Lower lobe of right lung (tissue), 2 donors: ENCODE measurements around the gene GMPR2. TPM values are rescaled to one million over a fixed set of nuclear protein-coding genes. Genes with fewer than 3 reads are reported as not detected.

Source experiments
- ATAC-seq, 2 donors: fragments of 200-7000 bp; cut with Tn5 transposase; one replicate each; pipeline ENCODE4 v1.9.1; 2020 to 2022; ENCODE audit warnings: mild to moderate bottlenecking in 2 of 2, moderate library complexity in 2 of 2
- DNase-seq: peaks from one replicate; pipeline ENCODE4 v3.0.0-alpha.2; 2020
- H3K27ac ChIP-seq: fragments of 200-600 bp; one replicate; pipeline ENCODE4 v1.8.0; 2022
- H3K27me3 ChIP-seq: fragments of 200-600 bp; one replicate; pipeline ENCODE4 v1.8.0; 2022; ENCODE audit warnings: low read depth
- H3K36me3 ChIP-seq: fragments of 200-600 bp; one replicate; pipeline ENCODE4 v1.8.0; 2022; ENCODE audit warnings: mild to moderate bottlenecking
- H3K4me1 ChIP-seq: fragments of 200-600 bp; one replicate; pipeline ENCODE4 v1.8.0; 2022
- H3K4me3 ChIP-seq: fragments of 200-600 bp; one replicate; pipeline ENCODE4 v1.8.0; 2022; ENCODE audit warnings: mild to moderate bottlenecking
- H3K9me3 ChIP-seq: fragments of 200-600 bp; one replicate; pipeline ENCODE4 v1.8.0; 2022
- intact Hi-C: fragments of 100-400 bp; cut with DNase I; formaldehyde crosslinking; loops from one replicate; pipeline ENCODE4 v1.11.0; 2022
- total RNA-seq: library from RNA; stranded (reverse); fragmentation: NEBNext Ultra II Directional; extraction: Animal tissue kit (Norgen Biotek cat#: 25700); gene quantifications from one replicate; pipeline ENCODE4 v1.2.1, GENCODE V29; 2021
- TF ChIP-seq, protein P1 (sequence below): fragments of 200-600 bp; IDR thresholded peaks from one replicate; pipeline ENCODE4 v1.8.0; 2022; ENCODE audit warnings: antibody characterized with exemption, mild to moderate bottlenecking
- donor health status: DM: no; HTN: yes; CAD: no; lungs with severe emphysema.

The GMPR2 gene
- total RNA-seq, 1 donor from 2014 or later, result 72.3 TPM

DNA sequence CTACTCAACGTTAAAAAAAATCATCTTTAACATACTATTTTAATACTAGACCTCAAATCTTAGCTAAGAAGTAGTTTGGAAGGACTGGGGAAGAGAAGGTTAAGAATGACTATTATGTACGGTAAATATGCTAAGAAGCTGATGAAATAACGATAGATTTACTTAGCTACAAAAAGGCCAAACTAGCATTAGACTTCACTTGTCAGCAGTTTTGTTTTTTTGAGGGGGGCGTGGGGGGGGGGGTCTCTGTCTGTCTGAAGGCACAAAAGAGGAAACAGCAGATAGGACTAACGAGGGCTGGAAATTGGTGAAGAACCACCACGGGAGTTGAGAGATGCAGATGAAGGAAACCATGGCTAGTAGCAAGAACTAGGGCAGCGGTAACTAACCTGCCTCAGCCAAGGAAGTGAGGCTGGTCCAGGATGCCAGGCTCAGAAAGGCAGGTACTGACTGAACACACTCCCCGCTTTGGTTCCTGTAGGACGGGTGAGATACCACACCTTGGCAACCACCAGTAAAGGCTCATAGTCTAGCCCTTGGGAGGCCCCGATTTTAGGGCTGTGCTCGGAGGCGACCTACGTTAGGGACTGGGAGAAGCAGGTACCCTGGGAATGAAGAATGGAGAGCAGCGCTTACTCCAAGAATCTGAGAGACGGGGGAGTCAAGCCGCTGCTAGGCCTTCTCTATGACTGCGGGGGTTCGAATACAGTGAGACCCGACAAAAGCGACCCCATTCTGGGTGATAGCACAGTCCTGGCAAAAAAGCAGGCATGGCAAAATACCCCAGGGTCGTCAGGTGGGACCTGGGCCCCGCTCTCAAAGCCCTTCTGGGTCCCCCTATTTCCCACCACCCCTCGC, 1.2 kb upstream of the GMPR2 start:
- intact Hi-C loops, result no loop called here
- peak overlapping the region; percentile 83 for H3K4me3 ChIP-seq
- no peaks in the 10 kb centered on the region for H3K9me3 ChIP-seq
- H3K4me1 ChIP-seq, result peaks cover 29% of the 10 kb centered on the region
- DNase-seq, result no peak
- H3K36me3 ChIP-seq, result peaks cover 39% of the 10 kb centered on the region
- TF ChIP-seq, protein P1, sequence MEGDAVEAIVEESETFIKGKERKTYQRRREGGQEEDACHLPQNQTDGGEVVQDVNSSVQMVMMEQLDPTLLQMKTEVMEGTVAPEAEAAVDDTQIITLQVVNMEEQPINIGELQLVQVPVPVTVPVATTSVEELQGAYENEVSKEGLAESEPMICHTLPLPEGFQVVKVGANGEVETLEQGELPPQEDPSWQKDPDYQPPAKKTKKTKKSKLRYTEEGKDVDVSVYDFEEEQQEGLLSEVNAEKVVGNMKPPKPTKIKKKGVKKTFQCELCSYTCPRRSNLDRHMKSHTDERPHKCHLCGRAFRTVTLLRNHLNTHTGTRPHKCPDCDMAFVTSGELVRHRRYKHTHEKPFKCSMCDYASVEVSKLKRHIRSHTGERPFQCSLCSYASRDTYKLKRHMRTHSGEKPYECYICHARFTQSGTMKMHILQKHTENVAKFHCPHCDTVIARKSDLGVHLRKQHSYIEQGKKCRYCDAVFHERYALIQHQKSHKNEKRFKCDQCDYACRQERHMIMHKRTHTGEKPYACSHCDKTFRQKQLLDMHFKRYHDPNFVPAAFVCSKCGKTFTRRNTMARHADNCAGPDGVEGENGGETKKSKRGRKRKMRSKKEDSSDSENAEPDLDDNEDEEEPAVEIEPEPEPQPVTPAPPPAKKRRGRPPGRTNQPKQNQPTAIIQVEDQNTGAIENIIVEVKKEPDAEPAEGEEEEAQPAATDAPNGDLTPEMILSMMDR, result no peak
- no peaks in the 10 kb centered on the region for H3K27me3 ChIP-seq
- H3K27ac ChIP-seq, result peak overlapping the region; percentile 91
- peak; percentile 1 to 5 for ATAC-seq

DNA sequence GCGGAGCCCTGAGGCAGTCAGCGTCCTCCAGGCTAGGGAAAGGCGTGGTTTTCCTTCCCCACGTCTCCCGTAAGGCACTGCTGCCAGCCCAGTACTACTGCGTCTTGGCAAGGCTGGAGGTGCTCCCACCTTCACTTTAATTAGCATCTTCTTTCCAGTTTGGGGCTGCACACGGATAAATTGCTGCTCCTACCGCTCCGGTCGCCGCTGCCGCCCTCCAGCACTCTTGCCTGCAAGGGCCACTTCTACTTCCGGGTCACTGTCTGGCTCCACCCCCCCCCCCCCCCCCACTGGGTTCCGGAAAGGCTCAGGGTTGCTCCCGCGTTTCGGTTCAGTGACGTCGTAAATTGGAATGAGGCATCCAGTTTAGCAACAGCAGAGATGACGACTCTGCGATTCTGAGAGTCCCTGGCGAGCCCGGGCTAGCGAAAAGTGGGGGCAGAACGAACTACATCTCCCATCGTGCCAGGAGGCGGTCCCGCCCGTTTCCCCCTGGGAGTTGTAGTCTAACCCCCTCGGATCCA, 546 bp upstream of the GMPR2 start, which contains the start of gene NEDD8:
NEDD8 (minus strand) TSS at position 247 of the 524 bp plus-strand sequence; CDS start at position 147, 100 bp downstream.
- TF ChIP-seq, protein P1, result no peak
- H3K4me3 ChIP-seq, result peak within 1 kb of the TSS; percentile 83
- H3K9me3 ChIP-seq, result no peaks in the 10 kb centered on the region
- DNase-seq (peak; percentile 93), ATAC-seq (peak; percentile 92 to 94)
- no peaks in the 10 kb centered on the region for H3K27me3 ChIP-seq
- H3K36me3 ChIP-seq, result peaks cover 43% of the 10 kb centered on the region
- peaks cover 29% of the 10 kb centered on the region for H3K4me1 ChIP-seq
- H3K27ac ChIP-seq, result peak within 1 kb of the TSS; percentile 91
- intact Hi-C loops, result no loop called here

DNA sequence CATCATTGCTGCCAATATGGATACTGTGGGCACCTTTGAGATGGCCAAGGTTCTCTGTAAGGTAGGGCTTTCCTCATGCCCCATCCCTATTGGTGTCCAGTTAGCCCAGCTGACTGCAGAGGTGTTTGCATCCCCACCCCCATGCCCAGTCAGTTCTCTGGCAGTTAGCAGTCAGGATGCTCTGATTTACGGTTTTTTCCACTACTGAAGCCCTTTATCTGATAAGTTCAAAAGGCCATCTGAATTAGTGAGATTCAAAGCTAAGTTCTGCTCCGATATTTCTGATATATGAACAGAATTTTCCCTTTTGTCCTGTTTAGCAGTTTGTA, 773 bp downstream of the GMPR2 start:
- Histone ChIP-seq H3K27me3 (no peaks in the 10 kb centered on the region), H3K27ac (peak overlapping the region; percentile 91), H3K9me3 (no peaks in the 10 kb centered on the region), H3K36me3 (peaks cover 44% of the 10 kb centered on the region), H3K4me1 (peaks cover 34% of the 10 kb centered on the region), H3K4me3 (peak overlapping the region; percentile 83)
- no peak for DNase-seq
- intact Hi-C loops, result no loop called here
- no peak for ATAC-seq
- TF ChIP-seq, protein P1, result no peak

DNA sequence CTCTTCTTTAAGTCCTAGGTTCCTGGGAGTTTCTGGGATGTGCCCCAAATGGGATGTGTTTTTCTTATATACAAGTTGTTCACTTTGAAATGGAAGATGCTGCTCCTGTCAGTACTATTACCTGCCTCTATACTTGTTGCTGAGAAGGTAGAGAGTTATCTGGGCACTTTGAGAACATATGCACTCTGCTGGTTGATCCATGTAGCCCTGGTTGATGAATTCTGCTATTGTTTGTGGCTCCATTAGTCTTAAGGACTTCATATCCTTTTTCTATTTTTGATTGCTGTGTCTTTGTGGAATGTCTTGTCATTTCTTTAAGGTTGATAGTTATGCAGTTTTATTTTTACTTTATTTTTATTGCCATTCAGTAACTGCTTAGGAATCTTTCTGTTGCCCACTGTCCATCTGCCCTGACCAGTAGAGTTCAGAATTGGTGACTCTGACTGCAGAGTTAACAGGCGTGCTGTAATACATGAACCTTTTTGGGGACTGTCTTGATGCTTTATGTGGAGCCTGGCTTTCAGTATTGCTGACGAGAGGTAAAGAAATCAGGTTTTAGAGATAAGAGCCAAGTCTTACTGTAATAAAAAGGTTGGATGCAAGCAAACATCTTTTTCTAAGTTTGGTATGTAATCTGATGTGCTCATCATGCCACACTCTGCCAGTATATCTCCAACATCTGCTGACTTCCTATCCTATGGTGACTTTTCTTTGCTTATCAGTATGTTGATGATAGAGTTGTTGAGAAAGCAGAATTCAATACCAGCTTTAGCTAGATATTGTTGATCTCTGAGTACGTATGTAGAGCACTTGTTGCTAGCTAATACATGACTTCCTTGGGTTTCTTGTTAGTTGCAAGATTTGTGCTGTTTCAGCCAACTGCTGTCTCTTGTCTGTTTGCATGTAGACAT, 1.6 kb downstream of the GMPR2 start:
- peaks cover 43% of the 10 kb centered on the region for H3K4me1 ChIP-seq

More for the DNA sequence above, 1.6 kb downstream of the GMPR2 start:
- H3K9me3 ChIP-seq, result no peaks in the 10 kb centered on the region
- ATAC-seq (no peak), DNase-seq (no peak)
- TF ChIP-seq, protein P1, result no peak
- H3K4me3 ChIP-seq, result no peak overlapping the region
- H3K36me3 ChIP-seq, result peaks cover 53% of the 10 kb centered on the region
- H3K27ac ChIP-seq, result no peak overlapping the region
- H3K27me3 ChIP-seq, result no peaks in the 10 kb centered on the region
- intact Hi-C loops, result no loop called here
